Heart left ventricle (tissue), 13 donors: ENCODE results near the gene CCNE1.

Experiments
- POLR2A ChIP-seq, 2 donors: fragments of 450-650 bp; IDR thresholded peaks; one replicate each; pipeline ENCODE4 v1.6.1; 2017; ENCODE audit warnings: antibody characterized with exemption in 2 of 2, mild to moderate bottlenecking in 2 of 2, moderate library complexity in 2 of 2
- TF ChIP-seq, protein P1 (sequence below), 12 donors: fragments of 200-600 bp; sonication (generic) in 4 of 12; IDR thresholded peaks; one replicate each; pipeline versions ENCODE4 v1.5.0 to v1.8.0; 2018 to 2022; ENCODE audit warnings: antibody characterized with exemption in 12 of 12, mild to moderate bottlenecking in 5 of 12
- donor health status: ischemic (EF 13 %, LVEDD 7.1; RV severe dilation, severe dysfunction).
- donor health status: DM: no; HTN: yes; CAD: no.
- donor health status: DM: no; HTN: no; CAD: no.
- donor health status: ischemic (EF 25% LVEDD 6.9; RV normal size, moderate dysfunction).
- donor health status: ischemic (EF 25% LVEDD 5.7; RV mildly dilated, moderate dysfunction).
- donor health status: ischemic (EF 35%, LVEDD 5.7; RV mildly dilated, moderate dysfunction).
- donor health status: nonischemic (EF 11% LVEDD 7.7; RV severe dilation, severe dysfunction).
- donor health status: DM: yes; HTN: yes; CAD: no.
- donor health status: PGD.
- donor health status: ischemic (EF 29% LVEDD 5.4; RV normal size, mild dysfunction).
- donor health status: nonischemic (EF 23%, LVEDD 6.1; RV moderate dilation, normal function).

DNA sequence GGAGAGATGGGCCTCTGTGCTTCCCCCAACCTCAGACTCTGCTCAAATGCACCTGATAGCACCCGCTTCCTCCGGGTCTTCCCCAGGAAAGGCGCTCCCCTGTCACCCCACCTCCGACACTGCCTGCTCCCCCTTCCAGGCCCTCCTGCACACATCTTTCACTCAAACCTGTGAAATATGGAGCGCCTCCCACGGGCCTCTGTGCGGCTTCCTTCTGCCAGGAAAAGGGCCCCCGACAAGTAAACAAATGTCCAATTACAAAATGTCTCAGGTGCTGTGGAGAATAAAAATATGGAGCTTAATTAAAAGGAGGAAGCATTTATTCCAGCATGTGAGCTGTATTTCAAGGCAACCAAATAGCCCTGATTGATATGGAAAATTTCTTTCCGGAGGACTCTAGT is 15.6 kb upstream of the CCNE1 start:
- no peak for TF ChIP-seq POLR2A (IDR thresholded peaks at IDR 0.05)
- TF ChIP-seq, protein P1, sequence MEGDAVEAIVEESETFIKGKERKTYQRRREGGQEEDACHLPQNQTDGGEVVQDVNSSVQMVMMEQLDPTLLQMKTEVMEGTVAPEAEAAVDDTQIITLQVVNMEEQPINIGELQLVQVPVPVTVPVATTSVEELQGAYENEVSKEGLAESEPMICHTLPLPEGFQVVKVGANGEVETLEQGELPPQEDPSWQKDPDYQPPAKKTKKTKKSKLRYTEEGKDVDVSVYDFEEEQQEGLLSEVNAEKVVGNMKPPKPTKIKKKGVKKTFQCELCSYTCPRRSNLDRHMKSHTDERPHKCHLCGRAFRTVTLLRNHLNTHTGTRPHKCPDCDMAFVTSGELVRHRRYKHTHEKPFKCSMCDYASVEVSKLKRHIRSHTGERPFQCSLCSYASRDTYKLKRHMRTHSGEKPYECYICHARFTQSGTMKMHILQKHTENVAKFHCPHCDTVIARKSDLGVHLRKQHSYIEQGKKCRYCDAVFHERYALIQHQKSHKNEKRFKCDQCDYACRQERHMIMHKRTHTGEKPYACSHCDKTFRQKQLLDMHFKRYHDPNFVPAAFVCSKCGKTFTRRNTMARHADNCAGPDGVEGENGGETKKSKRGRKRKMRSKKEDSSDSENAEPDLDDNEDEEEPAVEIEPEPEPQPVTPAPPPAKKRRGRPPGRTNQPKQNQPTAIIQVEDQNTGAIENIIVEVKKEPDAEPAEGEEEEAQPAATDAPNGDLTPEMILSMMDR (IDR thresholded peaks at IDR 0.05): no peak
